ENCODE results near the gene GULP1. TPM values are rescaled to one million over a fixed set of nuclear protein-coding genes. Genes with fewer than 3 reads are reported as not detected.
"Not testable (repeated sequence)": the region's sequence is repeated elsewhere in the genome, so short reads cannot be mapped to it uniquely, and the experiment has no call there.

The GULP1 gene
- polyA plus RNA-seq, 1 donor from 2014 or later: 10.2 TPM

DNA sequence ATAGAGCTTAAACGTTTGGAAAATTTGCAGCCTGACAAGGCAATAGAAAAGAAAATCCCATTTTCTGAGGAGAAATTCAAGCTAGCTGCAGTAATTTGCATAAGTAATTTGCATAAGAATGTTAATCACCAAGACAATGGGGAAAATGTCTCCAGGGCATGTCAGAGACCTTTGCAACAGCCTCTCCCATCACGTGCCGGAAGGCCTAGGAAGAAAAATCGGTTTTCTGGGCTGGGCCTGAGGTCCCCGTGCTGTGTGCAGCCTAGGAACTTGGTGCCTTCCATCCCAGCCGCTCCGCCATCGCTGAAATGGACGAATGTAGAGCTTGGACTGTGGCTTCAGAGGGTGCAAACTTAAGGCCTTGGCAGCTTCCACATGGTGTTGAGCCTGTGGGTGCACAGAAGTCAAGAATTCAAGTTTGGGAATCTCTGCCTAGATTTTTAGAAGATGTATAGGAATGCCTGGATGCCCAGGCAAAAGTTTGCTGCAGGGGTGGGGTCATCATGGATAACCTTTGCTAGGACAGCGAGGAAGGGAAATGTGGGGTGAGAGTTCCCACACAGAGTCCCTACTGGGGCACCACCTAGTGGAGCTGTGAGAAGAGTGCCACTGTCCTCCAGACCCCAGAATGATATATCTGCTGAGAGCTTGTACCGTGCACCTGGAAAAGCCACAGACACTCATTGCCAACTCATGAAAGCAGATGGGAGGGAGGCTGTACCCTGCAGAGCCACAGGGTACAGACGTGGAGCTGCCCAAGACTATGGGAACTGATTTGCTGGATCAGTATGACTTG lies 164.6 kb downstream of the GULP1 start:
- no peak overlapping the region for H3K4me3 ChIP-seq (ENCODE audit: low read length)
- no peaks in the 10 kb centered on the region for H4K20me1 ChIP-seq (ENCODE audit: insufficient read depth)
- no peaks in the 10 kb centered on the region for H3K9me2 ChIP-seq (ENCODE audit: insufficient read depth, low read length)
- no peaks in the 10 kb centered on the region for H3K27me3 ChIP-seq (ENCODE audit: insufficient read depth, low read depth, low read length)
- H3K79me2 ChIP-seq (replicated peaks; ENCODE audit: insufficient read depth, low read length): no peaks in the 10 kb centered on the region
- H3K36me3 ChIP-seq (ENCODE audit: insufficient read depth, low read length): no peaks in the 10 kb centered on the region
- no peaks in the 10 kb centered on the region for H3F3A ChIP-seq (ENCODE audit: insufficient read depth, low read length, poor library complexity, severe bottlenecking)
- no peak overlapping the region for H3K4me2 ChIP-seq (ENCODE audit: low read length)
- H2AFZ ChIP-seq (ENCODE audit: low read depth, low read length): no peak overlapping the region
- no peak overlapping the region for H3K9ac ChIP-seq (ENCODE audit: low read length)
- TF ChIP-seq SMC3 (conservative IDR thresholded peaks at IDR 0.05; ENCODE audit: poor library complexity) (no peak), EP300 (conservative IDR thresholded peaks at IDR 0.05; ENCODE audit: poor library complexity, severe bottlenecking) (no peak)
- no peak overlapping the region for H3K27ac ChIP-seq (ENCODE audit: low read length)
- no peaks in the 10 kb centered on the region for H3K9me3 ChIP-seq (ENCODE audit: low read length)

DNA sequence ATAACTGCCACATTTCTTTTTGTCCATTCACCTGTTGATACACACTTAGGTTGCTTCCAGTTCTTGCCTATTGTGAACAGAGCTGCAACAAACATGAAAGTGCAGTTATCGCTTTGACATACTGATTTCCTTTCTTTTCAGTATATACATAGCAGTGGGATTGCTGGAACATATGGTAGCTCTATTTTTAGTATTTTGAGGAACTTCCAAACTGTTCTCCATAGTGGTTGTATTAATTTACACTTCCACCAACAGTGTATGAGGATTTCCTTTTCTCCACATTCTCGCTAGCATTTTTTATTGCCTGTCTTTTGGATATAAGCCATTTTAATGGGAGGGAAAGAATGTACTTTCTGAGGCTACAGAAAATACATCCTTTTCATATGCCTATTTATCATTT lies 167.4 kb downstream of the GULP1 start:
- Histone ChIP-seq H3F3A (ENCODE audit: insufficient read depth, low read length, poor library complexity, severe bottlenecking) (no peaks in the 10 kb centered on the region), H3K79me2 (replicated peaks; ENCODE audit: insufficient read depth, low read length) (no peaks in the 10 kb centered on the region), H3K9me2 (ENCODE audit: insufficient read depth, low read length) (no peaks in the 10 kb centered on the region), H3K36me3 (ENCODE audit: insufficient read depth, low read length) (no peaks in the 10 kb centered on the region), H3K4me3 (ENCODE audit: low read length) (no peak overlapping the region), H3K4me2 (ENCODE audit: low read length) (no peak overlapping the region), H3K9ac (ENCODE audit: low read length) (no peak overlapping the region), H3K27ac (ENCODE audit: low read length) (no peak overlapping the region), H2AFZ (ENCODE audit: low read depth, low read length) (no peak overlapping the region), H3K9me3 (ENCODE audit: low read length) (no peaks in the 10 kb centered on the region), H3K27me3 (ENCODE audit: insufficient read depth, low read depth, low read length) (no peaks in the 10 kb centered on the region), H4K20me1 (ENCODE audit: insufficient read depth) (no peaks in the 10 kb centered on the region)
- TF ChIP-seq RAD21 (conservative IDR thresholded peaks at IDR 0.05) (no peak), TAF1 (IDR thresholded peaks at IDR 0.05; ENCODE audit: low read depth) (no peak), EZH2 (IDR thresholded peaks at IDR 0.05; ENCODE audit: borderline replicate concordance, insufficient read depth, low read length, poor library complexity, severe bottlenecking) (no peak), MXI1 (conservative IDR thresholded peaks at IDR 0.05; ENCODE audit: poor library complexity, severe bottlenecking) (no peak), POLR2AphosphoS5 (IDR thresholded peaks at IDR 0.05) (no peak), EP300 (conservative IDR thresholded peaks at IDR 0.05; ENCODE audit: poor library complexity, severe bottlenecking) (no peak), SMC3 (conservative IDR thresholded peaks at IDR 0.05; ENCODE audit: poor library complexity) (no peak)
- TF ChIP-seq, protein P1, sequence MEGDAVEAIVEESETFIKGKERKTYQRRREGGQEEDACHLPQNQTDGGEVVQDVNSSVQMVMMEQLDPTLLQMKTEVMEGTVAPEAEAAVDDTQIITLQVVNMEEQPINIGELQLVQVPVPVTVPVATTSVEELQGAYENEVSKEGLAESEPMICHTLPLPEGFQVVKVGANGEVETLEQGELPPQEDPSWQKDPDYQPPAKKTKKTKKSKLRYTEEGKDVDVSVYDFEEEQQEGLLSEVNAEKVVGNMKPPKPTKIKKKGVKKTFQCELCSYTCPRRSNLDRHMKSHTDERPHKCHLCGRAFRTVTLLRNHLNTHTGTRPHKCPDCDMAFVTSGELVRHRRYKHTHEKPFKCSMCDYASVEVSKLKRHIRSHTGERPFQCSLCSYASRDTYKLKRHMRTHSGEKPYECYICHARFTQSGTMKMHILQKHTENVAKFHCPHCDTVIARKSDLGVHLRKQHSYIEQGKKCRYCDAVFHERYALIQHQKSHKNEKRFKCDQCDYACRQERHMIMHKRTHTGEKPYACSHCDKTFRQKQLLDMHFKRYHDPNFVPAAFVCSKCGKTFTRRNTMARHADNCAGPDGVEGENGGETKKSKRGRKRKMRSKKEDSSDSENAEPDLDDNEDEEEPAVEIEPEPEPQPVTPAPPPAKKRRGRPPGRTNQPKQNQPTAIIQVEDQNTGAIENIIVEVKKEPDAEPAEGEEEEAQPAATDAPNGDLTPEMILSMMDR (IDR thresholded peaks at IDR 0.05; ENCODE audit: poor library complexity, severe bottlenecking): no peak
- TF ChIP-seq, protein P2, sequence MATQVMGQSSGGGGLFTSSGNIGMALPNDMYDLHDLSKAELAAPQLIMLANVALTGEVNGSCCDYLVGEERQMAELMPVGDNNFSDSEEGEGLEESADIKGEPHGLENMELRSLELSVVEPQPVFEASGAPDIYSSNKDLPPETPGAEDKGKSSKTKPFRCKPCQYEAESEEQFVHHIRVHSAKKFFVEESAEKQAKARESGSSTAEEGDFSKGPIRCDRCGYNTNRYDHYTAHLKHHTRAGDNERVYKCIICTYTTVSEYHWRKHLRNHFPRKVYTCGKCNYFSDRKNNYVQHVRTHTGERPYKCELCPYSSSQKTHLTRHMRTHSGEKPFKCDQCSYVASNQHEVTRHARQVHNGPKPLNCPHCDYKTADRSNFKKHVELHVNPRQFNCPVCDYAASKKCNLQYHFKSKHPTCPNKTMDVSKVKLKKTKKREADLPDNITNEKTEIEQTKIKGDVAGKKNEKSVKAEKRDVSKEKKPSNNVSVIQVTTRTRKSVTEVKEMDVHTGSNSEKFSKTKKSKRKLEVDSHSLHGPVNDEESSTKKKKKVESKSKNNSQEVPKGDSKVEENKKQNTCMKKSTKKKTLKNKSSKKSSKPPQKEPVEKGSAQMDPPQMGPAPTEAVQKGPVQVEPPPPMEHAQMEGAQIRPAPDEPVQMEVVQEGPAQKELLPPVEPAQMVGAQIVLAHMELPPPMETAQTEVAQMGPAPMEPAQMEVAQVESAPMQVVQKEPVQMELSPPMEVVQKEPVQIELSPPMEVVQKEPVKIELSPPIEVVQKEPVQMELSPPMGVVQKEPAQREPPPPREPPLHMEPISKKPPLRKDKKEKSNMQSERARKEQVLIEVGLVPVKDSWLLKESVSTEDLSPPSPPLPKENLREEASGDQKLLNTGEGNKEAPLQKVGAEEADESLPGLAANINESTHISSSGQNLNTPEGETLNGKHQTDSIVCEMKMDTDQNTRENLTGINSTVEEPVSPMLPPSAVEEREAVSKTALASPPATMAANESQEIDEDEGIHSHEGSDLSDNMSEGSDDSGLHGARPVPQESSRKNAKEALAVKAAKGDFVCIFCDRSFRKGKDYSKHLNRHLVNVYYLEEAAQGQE (IDR thresholded peaks at IDR 0.05; ENCODE audit: borderline replicate concordance): no peak

GRCh38 chr2:188466078-188466477 lies 174.4 kb downstream of the GULP1 start:
- H3K9ac ChIP-seq (ENCODE audit: low read length); H3K4me2 ChIP-seq (ENCODE audit: low read length); H3K79me2 ChIP-seq (replicated peaks; ENCODE audit: insufficient read depth, low read length); H3K36me3 ChIP-seq (ENCODE audit: insufficient read depth, low read length); H3K27ac ChIP-seq (ENCODE audit: low read length); H2AFZ ChIP-seq (ENCODE audit: low read depth, low read length); H3K27me3 ChIP-seq (ENCODE audit: insufficient read depth, low read depth, low read length); H3K9me2 ChIP-seq (ENCODE audit: insufficient read depth, low read length); H3F3A ChIP-seq (ENCODE audit: insufficient read depth, low read length, poor library complexity, severe bottlenecking); H4K20me1 ChIP-seq (ENCODE audit: insufficient read depth); H3K9me3 ChIP-seq (ENCODE audit: low read length); H3K4me3 ChIP-seq (ENCODE audit: low read length): not testable (repeated sequence)

Data from neural cell (in vitro differentiated cells).